ENCODE results near the gene ST6GALNAC3.

Gene ST6GALNAC3

DNA sequence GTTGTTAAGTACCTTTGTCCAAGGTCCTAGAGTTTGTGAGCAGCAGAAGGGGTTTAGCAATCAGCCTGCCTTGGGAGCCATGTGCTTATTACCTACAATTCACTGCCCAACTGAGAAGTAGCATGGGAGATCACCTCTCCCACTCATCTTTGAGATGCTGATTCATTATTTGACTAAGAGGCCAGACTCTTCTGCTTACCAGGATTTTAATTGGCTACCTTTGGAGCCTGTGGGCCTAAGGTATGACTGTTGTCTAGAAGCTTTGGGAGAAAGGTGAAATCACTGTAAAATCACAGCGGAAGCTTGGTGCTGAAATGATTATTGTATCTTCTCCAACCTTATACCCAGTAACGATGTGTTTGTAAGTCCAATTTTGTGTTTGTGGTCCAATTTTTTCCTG lies 213.4 kb downstream of the ST6GALNAC3 start:
- DNase-seq: no peak
- in situ Hi-C loops (cut with HindIII; ENCODE audit: low pct_ligation_motif_present, low pct_unique_long_range_greater_than_20kb, low sequenced_read_pairs): no loop called here

GRCh38 chr1:76288758-76289483 lies 214.4 kb downstream of the ST6GALNAC3 start:
- DNase-seq: no peak
- in situ Hi-C loops (cut with HindIII; ENCODE audit: low pct_ligation_motif_present, low pct_unique_long_range_greater_than_20kb, low sequenced_read_pairs): no loop called here

GRCh38 chr1:76289692-76290091 lies 215.1 kb downstream of the ST6GALNAC3 start:
- DNase-seq: no peak
- in situ Hi-C loops (cut with HindIII; ENCODE audit: low pct_ligation_motif_present, low pct_unique_long_range_greater_than_20kb, low sequenced_read_pairs): no loop called here

DNA sequence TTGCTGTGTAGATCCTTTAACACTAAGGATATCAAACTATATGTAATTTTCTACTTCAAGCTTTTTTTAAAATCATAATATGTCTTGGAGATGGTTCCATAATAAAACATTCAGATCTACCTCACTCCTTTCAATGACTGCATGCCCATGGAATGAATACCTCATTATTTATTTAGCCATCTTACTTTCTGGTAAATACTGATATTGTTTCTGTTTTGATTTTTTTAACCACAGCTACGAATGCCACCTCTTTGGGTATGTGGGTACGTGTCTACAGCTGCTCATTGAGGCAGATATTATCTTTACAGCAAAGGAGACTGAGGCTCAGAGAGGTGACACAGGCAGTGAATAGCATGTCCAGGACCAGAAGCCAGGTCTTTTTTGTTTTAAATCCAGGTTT lies 215.7 kb downstream of the ST6GALNAC3 start:
- in situ Hi-C loops (cut with HindIII; ENCODE audit: low pct_ligation_motif_present, low pct_unique_long_range_greater_than_20kb, low sequenced_read_pairs): no loop called here
- DNase-seq: no peak

GRCh38 chr1:76291191-76291590 lies 216.6 kb downstream of the ST6GALNAC3 start:
- no peak for DNase-seq
- in situ Hi-C loops (cut with HindIII; ENCODE audit: low pct_ligation_motif_present, low pct_unique_long_range_greater_than_20kb, low sequenced_read_pairs): no loop called here

GRCh38 chr1:76291737-76292136 lies 217.2 kb downstream of the ST6GALNAC3 start:
- DNase-seq: no peak
- in situ Hi-C loops (cut with HindIII; ENCODE audit: low pct_ligation_motif_present, low pct_unique_long_range_greater_than_20kb, low sequenced_read_pairs): no loop called here

DNA sequence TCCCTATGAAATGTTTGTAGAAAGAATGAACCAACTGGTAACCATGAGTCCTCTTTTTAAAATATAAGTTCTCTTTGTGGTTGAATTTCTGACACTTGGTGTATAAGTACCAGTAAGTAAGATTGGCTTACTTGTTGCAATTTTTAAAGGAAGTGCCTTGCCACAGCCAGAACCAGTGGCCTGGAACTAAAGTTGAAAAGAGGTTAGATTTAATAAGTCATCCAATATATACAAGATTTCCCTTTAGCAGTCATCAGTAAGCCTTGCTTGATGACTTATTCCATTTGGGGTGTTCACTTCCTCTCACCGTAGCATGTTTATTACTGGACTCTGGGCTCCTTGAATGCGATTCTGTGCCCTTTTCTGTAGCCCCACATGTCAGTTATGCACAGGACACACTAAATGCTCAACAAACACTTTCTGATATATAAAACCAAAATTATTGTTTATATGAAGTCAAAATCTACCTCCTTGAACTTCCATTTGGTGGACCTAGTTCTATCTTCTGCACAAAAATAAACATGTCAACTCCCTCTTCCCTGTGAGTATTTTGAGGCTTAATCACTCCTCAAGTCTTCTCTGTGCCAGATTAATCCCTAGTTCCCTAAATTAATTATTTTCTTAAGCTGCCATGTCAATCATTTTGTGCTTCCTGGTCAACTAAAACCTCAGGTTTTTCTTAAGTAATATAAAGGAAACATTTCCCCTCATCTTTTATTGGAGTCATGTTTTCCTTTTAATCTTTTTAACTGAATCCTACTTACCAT lies 218.1 kb downstream of the ST6GALNAC3 start:
- DNase-seq: peak; percentile 74
- in situ Hi-C loops (cut with HindIII; ENCODE audit: low pct_ligation_motif_present, low pct_unique_long_range_greater_than_20kb, low sequenced_read_pairs): no loop called here

GRCh38 chr1:76293831-76294230 lies 219.3 kb downstream of the ST6GALNAC3 start:
- in situ Hi-C loops (cut with HindIII; ENCODE audit: low pct_ligation_motif_present, low pct_unique_long_range_greater_than_20kb, low sequenced_read_pairs): no loop called here
- DNase-seq: no peak

DNA sequence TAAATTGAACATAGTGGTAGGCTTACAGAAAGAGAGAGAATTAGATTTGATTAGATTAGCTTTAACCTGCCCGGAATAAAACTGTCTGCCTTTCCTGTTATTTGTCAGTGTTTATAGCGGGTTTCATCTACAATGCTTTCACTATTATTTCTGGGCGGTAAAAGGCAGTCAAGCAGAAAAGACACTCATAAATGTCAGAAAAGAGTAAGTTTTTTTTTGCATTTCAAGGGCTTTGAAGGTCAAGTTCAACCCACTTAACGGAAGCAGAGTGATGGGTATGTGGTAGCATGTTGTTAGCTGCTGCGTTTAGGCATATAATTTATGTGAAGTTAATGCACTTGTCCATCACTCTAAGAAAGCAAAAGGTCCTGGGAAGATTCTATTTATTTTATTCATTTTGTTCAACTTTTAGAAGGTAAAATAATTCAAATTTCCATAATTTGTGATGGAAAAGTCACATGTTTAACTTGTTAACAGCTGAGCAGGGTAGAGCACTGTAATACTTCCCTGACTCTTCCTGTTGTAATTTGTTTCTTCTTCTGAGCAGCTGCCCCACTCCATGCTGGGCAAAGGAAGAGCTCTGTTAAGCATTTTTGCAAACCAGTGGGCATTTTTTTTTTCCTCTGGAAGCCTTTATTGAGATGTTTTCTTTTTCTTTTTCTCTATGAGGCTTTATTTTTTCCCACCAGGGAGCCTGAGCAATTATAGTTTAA lies 220.1 kb downstream of the ST6GALNAC3 start:
- DNase-seq: no peak

DNA sequence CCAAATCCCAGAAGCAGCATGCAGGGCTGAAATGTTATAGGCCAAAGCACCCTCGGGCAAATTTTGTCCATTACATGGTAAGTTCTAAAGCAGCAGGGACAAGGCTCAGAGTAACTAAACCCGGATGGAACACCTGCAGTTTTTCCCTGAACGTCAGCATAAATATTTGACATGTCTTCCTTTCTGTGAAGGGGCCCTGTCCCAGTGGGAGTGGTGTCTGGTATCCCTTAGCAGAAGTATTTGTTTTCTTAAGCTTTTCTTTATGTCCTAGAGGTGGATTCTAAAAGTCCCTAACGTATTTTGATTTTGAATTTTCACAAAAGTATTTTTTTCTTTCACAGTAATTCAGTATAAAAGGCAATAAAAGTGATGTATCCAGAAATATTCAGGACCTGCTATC lies 223.9 kb downstream of the ST6GALNAC3 start:
- no peak for DNase-seq
- in situ Hi-C loops (cut with HindIII; ENCODE audit: low pct_ligation_motif_present, low pct_unique_long_range_greater_than_20kb, low sequenced_read_pairs): no loop called here

More for the DNA sequence above, 220.1 kb downstream of the ST6GALNAC3 start:
- in situ Hi-C loops (cut with HindIII; ENCODE audit: low pct_ligation_motif_present, low pct_unique_long_range_greater_than_20kb, low sequenced_read_pairs): no loop called here

DNA sequence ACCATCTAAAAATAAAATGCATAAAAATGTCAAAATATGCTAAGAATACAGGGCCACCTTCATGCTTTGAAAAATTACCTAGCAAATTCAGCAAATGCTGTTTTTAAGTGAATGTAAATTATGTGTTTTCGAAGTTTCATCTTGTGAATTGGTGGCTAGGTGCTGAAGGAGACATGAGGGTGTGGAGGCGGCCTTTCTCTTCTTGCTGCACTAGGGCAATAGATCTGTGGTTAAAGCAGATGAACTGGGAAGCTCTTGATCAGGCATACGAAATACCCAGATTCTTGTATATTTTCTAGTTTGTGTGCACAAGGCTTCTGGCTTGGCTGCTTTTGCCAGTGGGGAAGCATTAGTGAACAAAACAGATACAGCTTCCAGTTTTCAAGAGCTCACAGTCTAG lies 224.5 kb downstream of the ST6GALNAC3 start:
- no peak for DNase-seq
- in situ Hi-C loops (cut with HindIII; ENCODE audit: low pct_ligation_motif_present, low pct_unique_long_range_greater_than_20kb, low sequenced_read_pairs): no loop called here

- no peak for DNase-seq
- in situ Hi-C loops (cut with HindIII; ENCODE audit: low pct_ligation_motif_present, low pct_unique_long_range_greater_than_20kb, low sequenced_read_pairs): no loop called here
Measured at GRCh38 chr1:76300556-76300955, 226.0 kb downstream of the ST6GALNAC3 start.

DNA sequence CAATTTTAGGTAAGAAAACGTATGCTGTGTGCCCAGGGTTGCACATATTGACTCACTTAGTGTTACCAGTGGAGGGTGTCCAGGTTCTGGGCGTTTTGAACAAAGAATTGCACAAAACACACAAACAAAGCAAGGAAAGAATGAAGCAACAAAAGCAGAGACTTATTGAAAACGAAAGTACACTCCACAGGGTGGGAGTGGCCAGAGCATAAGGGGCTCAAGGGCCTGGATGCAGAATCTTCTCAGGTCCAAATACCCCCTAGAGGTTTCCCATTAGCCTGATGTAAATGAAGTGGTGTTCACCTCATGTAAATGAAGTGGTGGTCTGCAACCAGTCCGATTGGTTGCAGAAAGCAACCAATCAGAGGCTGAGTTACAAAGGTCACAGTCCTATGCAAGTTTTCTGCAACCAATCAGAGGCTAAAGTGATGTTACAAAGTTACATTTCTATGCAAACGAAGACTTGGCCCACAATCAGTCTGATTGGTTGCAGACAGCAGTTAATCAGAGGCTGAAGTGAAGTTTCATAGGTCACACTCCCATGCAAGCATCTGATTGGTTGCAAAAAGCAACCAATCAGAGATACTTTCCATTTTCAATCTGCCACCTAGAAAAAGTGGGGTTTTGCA lies 228.3 kb downstream of the ST6GALNAC3 start:
- no peak for DNase-seq
- in situ Hi-C loops (cut with HindIII; ENCODE audit: low pct_ligation_motif_present, low pct_unique_long_range_greater_than_20kb, low sequenced_read_pairs): no loop called here

DNA sequence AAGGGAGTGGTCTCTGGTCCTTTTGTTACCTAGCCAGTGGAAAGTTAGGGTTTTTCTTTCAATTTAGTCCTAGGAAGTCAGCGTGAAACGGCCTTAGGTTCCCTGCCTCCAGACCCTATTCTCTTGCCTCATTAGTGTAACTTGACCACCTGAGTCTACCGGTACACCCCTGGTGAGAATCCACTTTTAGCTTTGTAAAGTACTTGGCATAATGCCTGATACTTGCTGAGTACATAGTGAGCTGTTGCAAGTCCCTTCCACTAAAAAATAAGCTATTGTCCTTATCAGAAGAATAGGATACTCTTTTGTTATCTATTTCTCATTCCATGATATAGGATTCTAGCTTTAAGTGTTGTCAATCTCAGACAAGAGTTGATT lies 228.8 kb downstream of the ST6GALNAC3 start:
- DNase-seq: no peak
- in situ Hi-C loops (cut with HindIII; ENCODE audit: low pct_ligation_motif_present, low pct_unique_long_range_greater_than_20kb, low sequenced_read_pairs): no loop called here

GRCh38 chr1:76313304-76313703 lies 238.8 kb downstream of the ST6GALNAC3 start:
- DNase-seq: no peak
- in situ Hi-C loops (cut with HindIII; ENCODE audit: low pct_ligation_motif_present, low pct_unique_long_range_greater_than_20kb, low sequenced_read_pairs): no loop called here

- DNase-seq: no peak
- in situ Hi-C loops (cut with HindIII; ENCODE audit: low pct_ligation_motif_present, low pct_unique_long_range_greater_than_20kb, low sequenced_read_pairs): no loop called here
Measured at GRCh38 chr1:76314730-76315129, 240.2 kb downstream of the ST6GALNAC3 start.

DNA sequence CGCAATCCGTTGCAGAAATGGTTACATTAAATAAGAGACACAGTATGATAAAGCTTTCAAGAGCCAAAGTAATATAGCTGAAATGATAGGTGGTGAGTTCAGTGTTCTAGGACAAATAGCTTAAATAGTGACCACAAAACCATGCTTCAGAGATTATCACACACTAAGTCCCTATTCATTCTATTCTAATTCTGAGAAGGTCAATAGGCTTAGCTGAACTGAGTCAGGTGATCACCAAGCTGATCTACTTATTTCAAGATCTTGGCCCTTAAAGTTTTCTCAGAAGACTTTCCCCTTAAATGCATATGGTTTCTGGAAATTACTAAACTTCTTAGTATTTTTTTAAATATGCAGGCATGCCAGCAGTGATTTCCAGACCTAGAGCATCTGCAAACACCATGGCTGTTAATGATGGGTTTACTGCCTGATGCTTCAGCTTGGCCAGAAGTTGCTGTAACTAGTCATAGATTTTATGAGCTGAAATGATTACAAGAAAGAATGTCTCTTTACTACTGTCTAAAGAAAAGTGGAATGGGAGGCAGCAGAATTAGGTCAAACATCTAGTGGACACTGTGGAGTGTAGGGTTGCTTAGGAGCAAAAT lies 242.9 kb downstream of the ST6GALNAC3 start:
- in situ Hi-C loops (cut with HindIII; ENCODE audit: low pct_ligation_motif_present, low pct_unique_long_range_greater_than_20kb, low sequenced_read_pairs): no loop called here
- DNase-seq: no peak

DNA sequence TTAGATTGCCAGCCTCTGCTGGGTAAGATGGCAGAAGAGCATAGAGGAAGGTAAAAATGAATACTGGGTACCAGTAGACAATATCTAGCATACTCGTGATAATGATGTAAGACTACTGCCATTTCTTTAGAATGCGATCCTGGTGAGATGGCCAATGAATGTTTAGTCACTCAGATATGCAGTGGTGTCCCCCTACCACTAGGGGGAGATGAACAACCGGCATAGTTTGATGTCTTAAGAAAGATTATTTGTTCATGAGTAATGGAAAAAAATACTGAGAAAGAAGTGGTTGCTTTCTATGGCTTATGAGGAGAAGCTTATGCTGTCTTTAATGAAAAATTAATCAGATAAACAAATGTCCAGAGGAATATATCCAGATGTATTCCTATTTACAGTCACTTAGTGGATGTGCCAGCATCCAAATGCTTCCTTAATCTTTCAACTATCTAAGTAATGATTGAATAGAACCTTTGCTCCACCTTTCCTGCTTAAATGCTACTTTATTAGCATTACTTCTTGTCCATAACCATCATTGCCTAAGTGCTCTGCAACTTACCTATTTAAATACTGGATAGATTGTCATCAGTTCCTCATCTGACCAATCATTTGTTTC lies 256.6 kb downstream of the ST6GALNAC3 start:
- DNase-seq: peak; percentile 62
- in situ Hi-C loops (cut with HindIII; ENCODE audit: low pct_ligation_motif_present, low pct_unique_long_range_greater_than_20kb, low sequenced_read_pairs): no loop called here

Data from ACHN (cell line).